ENCODE results near the gene HSD17B11.
"Not testable (repeated sequence)": the region's sequence is repeated elsewhere in the genome, so short reads cannot be mapped to it uniquely, and the experiment has no call there.

HSD17B11 gene, protein sequence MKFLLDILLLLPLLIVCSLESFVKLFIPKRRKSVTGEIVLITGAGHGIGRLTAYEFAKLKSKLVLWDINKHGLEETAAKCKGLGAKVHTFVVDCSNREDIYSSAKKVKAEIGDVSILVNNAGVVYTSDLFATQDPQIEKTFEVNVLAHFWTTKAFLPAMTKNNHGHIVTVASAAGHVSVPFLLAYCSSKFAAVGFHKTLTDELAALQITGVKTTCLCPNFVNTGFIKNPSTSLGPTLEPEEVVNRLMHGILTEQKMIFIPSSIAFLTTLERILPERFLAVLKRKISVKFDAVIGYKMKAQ

GRCh38 chr4:87390891-87391575 lies at the start of gene HSD17B11:
HSD17B11 (minus strand) TSS chr4:87391188; CDS start chr4:87391070, 118 bp downstream.
- DNase-seq (ENCODE audit: low read depth): peak; percentile 93

- no peak for DNase-seq (ENCODE audit: low read depth)
Observed at GRCh38 chr4:87433342-87433741, 42.4 kb upstream of the HSD17B11 start.

DNA sequence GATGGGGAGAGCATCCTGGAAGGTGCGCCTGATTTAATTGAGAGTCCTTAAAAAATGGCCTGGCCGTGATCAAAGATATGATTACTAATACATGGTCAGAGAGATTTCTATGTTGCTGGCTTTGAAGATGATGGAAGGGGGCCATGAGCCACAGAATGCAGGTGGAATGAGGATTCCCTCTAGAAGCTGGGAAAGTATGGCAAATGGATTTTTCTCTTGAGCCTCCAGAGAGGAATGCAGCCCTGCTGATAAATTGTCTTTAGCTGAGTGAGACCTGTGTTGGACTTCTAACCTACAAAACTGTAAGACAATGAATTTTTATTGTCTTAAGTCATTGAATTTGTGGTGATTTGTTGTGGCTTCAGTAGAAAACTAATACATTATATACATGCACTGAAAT lies 39.0 kb upstream of the HSD17B11 start:
- no peak for DNase-seq (ENCODE audit: low read depth)

- DNase-seq (ENCODE audit: low read depth): no peak
Observed at GRCh38 chr4:87428979-87429378, 38.0 kb upstream of the HSD17B11 start.

DNA sequence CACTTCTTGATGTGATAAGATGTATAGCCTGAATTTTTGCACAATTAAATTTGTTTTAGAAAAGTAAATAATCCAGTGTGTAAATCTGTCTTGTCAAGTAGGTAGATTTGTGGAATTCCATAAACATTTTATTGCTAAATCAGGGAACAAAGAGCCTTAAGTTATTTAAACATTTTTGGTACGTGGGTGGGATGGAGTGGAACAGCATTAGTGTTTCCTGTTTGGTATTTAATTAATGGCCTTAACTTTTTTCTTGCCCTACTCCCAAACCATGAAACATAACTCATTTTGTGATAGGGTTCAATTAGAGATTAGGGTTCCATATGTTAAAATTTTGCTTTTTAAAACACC lies 36.5 kb upstream of the HSD17B11 start:
- no peak for DNase-seq (ENCODE audit: low read depth)

GRCh38 chr4:87426865-87427517 lies 36.0 kb upstream of the HSD17B11 start:
- no peak for DNase-seq (ENCODE audit: low read depth)

DNA sequence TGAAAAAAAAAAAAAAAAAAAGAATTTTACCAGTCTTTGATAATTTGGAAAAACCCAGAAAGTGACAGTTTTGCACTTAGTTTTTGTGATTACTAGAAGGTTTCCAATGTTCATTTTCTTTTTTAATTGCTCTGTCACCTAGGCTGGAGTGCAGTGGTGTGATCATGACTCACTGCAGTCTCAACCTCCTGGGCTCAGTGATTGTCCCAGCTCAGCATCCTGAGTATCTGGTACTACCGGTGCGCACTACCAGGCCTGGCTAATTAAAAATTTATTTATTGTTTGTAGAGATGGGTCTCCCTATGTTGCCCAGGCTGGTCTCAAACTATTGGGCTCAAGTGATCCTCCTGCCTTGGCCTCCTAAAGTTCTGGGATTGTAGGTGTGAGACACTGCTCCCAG lies 34.7 kb upstream of the HSD17B11 start:
- DNase-seq (ENCODE audit: low read depth): peak; percentile 25

DNA sequence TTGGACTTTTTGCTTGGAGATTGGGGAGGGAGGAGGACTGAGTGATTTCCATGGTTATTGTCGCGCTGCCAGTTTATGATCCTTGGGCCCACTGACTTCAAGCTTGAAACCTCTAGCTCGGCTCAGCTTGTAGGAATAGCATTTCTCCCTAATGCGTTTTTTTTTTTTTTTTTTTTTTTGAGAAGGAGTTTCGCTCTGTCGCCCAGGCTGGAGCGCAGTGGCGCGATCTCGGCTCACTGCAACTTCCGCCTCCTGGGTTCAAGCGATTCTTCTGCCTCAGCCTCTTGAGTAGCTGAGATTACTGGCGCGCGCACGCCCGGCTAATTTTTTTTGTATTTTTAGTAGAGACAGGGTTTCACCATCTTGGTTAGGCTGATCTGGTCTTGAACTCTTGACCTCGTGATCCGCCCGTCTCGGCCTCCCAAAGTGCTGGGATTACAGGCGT lies 33.1 kb upstream of the HSD17B11 start:
- not testable (repeated sequence) for DNase-seq (ENCODE audit: low read depth)

- DNase-seq (ENCODE audit: low read depth): peak; percentile 25
Observed at GRCh38 chr4:87423317-87424098, 32.5 kb upstream of the HSD17B11 start.

- peak; percentile 95 for DNase-seq (ENCODE audit: low read depth)
Observed at GRCh38 chr4:87422104-87423052, 31.4 kb upstream of the HSD17B11 start, which contains the start of gene NUDT9. NUDT9 (plus strand) TSS chr4:87422573; CDS start chr4:87422906, 333 bp downstream.

DNA sequence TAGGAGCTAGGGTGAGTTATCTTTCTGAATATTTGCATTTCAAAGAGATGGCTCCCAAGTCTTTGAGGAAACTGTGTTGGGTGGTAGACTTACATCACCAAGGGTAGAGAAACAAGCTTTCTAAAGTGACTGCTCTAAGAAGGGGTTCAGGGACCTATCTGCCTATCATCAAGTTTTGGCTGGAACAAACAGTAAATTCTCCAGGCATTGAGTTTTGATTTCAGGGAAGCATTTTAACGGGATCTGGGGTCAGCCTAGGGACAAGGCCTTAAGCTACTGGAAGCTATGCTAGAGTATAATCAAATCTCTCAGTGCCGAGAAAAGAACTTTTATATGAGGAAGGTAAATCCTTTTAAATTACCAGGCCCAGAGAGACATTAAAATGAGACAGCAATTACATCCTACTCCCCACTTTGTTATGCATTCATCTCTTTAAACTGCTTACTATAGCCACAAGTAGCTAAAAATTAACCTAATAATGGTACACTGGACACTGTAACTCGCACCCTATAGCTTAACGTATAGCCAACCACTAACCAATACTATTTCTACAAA lies 29.4 kb upstream of the HSD17B11 start:
- DNase-seq (ENCODE audit: low read depth): no peak

GRCh38 chr4:87419578-87420249 lies 28.7 kb upstream of the HSD17B11 start:
- DNase-seq (ENCODE audit: low read depth): no peak

DNA sequence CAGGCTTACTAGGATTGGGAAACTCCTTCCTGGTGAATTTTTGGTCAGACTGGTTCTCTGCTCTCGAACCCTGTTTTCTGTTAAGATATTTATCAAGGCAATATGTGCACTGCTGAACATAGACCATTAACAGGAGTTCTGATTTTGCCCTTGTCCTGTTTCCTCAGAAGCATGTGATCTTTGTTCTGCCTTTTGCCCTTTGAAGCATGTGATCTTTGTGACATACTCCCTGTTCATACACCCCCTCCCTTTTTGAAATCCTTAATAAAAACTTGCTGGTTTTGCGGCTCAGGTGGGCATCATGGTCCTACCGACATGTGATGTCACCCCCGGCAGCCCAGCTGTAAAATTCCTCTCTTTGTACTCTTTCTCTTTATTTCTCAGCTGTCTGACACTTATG lies 27.4 kb upstream of the HSD17B11 start:
- DNase-seq (ENCODE audit: low read depth): not testable (repeated sequence)

DNA sequence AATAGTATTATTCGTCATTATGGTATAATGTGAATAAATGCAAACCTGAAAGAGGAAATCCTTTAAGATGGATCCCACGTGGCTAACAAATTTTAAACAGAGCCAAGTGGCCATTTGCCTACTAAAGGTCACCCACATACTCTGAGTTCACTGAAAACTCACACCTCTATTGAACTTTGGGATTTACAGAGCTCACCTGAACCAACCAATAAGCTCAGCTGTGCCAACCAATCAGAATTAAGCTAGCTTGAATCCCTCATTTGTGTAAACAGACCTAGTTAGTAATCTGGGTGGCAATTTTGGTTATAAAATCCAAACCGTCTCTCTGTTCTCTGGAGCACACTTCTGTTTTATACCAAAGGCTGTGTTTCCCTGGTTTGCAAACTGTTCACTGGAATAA lies 26.0 kb upstream of the HSD17B11 start:
- DNase-seq (ENCODE audit: low read depth): no peak

GRCh38 chr4:87414816-87415215 lies 23.8 kb upstream of the HSD17B11 start:
- DNase-seq (ENCODE audit: low read depth): no peak

DNA sequence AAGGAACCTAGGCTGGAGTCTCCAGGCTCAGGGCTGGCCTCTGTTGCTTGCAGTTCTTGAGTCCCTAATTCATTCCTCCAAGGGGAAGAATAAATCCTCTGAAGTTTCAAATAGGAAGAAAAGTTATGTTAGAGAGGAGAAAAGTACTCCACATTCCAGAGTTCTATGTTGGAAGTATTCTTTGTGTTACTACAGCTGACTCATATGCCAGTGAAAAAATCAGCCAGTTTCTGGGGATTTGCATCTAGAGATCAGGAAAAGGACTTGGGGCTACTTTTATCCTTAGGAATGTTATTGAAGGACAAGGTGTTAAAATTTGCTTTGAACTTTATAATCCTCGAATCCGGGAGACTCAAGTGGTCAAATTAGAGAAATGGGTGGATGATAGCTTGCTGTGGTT lies 19.7 kb upstream of the HSD17B11 start:
- DNase-seq (ENCODE audit: low read depth): no peak

GRCh38 chr4:87410157-87410556 lies 19.2 kb upstream of the HSD17B11 start:
- DNase-seq (ENCODE audit: low read depth): no peak

DNA sequence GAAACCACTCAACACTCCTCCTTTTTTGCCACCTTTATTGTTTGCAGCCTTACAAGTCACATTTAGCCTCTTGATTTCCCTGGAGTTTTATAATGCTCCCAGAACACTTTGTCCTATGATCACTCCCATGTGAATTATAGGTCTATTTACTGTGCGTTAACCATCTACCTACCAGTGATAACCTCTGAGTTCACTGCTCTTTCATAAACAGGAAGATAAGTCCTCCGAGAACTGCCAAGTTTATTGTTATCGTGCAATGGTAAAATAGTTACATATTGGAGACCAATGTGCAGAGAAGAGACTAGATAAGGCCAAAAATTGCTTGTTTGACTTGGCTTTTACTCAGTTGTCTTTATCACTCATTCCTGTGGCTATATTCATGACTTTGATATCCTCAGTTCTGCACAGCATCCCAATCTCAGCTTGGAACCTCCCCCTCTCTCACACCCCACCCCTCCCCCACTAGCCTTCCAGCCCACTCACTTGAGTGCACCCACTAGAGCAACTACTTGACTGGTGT lies 18.5 kb upstream of the HSD17B11 start:
- no peak for DNase-seq (ENCODE audit: low read depth)

DNA sequence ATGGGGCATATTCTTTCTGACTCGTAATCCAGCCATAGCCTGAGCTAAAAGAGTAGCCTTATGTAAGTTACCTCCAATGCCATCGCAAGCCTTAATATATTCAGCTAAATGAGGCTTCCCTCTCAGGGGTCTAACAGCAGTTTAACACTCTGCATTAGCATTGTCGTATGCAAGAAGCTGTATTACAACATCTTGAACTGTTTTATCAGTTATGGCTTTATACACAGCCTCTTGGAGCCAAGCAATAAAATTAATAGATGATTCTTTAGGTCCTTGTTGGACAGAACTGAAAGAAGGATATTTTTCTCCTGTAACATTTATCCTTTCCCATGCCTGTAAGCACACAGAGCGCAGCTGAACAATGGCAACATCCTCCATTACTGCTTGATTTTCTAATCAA lies 15.9 kb upstream of the HSD17B11 start:
- DNase-seq (ENCODE audit: low read depth): not testable (repeated sequence)

DNA sequence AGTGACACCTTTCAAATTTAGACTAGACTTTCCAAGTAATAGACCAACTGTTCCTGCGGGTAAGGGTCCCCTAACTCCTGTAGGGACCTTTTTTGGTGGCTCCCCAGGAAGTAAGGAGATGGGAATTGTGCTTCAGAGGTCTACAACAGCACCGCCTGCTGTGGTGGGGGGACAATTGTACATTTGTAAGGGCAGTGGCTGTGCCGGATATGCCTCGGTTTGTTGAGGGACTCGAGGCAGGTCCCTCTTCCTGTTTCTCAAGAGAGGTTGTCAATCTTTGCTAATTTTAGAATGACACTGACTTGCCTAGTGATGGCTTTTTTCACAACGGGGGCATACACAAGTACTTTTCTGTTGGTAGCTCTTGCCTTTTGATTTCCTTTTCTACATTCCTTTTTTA lies 15.5 kb upstream of the HSD17B11 start:
- DNase-seq (ENCODE audit: low read depth): no peak
